CD4-positive, alpha-beta T cell treated with Interleukin-6 at 100 ng/mL for 8 hours (primary cell): ENCODE measurements around the gene MLEC.

Source experiments
- DNase-seq: peaks from one replicate; pipeline ENCODE4 v3.0.0-alpha.2; 2020; ENCODE audit warnings: mixed read lengths, low spot score

The MLEC gene

DNA sequence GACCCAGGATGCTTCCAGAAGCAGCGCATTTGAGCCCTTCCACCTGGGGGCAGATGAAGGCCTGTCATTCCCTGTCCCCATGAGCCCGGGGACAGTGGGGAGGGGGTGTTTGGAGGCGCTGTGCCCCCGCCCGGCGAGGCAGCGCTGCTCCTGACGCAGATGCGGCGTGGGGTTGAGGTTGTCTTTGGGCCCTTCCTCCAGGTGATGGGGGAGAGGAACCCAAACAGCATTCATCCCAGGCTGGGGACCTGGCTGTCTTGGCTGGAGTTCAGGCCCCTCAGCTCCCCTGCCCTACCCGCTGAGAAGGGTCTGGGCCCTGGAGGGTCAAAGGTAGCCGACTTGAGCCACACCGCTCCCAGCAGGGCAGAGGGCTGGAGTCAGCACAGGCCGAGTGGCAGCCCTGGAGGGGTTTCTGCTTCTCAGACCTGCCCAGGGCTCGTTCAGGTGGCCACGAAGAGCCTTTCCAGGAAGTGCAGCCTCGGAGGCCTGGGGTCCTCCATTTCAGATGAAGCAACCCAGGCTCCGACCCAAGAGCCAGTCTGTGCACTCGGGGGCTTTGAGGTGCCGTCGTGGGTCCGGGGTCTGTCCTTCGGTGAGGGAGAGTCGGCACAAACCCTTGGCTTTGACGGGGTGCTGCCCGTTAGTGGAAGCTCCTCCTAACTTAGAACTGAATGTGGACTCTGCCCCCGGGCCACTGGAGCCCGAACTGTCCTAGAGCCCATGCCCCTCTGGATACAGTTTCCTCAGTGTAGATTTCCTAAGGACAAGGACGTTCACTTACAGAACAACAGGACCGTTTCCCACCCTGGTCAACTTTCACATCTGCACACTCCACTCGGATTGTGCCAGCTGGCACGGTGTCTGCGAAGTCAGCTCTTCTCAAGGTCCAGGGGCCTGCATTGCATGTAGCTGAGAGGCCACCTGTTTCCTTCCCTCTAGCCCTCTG, 54.8 kb downstream of the MLEC start:
- DNase-seq, result no peak

GRCh38 chr12:120744922-120745493, 58.1 kb downstream of the MLEC start:
- DNase-seq, result no peak

- DNase-seq, result no peak
These were observed 61.3 kb downstream of the MLEC start for GRCh38 chr12:120748242-120748641.

DNA sequence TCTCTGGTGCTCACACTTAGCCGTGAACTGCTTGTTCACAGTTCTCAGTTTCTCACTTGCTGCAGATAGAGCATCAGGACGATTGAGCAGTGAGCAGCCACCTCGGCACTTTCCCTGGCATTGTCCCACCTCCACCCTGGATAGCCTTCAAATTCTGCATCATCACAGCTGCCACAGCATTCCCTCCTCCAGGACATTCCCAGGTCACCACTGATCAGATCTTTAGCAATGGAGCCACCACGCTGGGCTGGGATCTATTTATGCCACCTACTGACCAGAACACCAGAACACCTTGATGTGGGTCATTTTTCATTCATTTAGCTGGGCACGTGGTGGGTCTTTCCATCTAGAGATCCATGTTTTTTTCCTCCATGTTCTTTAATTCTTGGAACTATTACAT, 62.3 kb downstream of the MLEC start:
- no peak for DNase-seq

DNA sequence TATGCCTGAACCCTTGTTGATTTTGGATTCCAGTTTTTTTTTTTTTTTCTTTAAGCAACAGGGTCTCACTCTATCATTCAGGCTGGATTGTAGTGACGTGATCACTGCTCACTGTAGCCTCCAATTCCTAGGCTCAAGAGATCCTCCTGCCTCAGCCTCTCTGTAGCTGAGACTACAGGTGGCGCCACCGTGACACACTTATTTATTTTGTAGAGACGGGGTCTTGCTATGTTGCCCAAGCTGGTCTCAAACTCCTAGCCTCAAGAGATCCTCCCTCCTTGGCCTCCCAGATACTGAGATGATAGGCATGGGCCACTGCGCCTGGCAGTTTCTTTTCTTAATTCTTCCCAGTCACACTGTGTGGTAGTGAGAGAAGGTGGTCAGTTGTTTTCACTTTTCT, 63.9 kb downstream of the MLEC start:
- DNase-seq, result no peak

- no peak for DNase-seq
These were observed 64.4 kb downstream of the MLEC start for GRCh38 chr12:120751389-120751788.
